T-cell (primary cell): ENCODE measurements around the gene LHPP. TPM values are rescaled to one million over a fixed set of nuclear protein-coding genes. Genes with fewer than 3 reads are reported as not detected.

Experiments used
- ATAC-seq, 4 experiments: fragments of 200-7000 bp in 3 of 4; fragments of 150-1000 bp in 1 of 4; cut with Tn5 transposase; replicated peaks in 1 of 4; 1 replicate in 3 of 4; 2 replicates in 1 of 4; pipeline ENCODE4 v1.10.0; 2021; ENCODE audit warnings: moderate library complexity in 3 of 4, mild to moderate bottlenecking in 2 of 4, moderate number of reproducible peaks in 1 of 4
- CTCF ChIA-PET, 2 donors: fragments of 300-600 bp; sonication (Branson Sonifier 250); formaldehyde crosslinking; loops; one replicate each; lab custom pipeline; 2022; ENCODE audit warnings: antibody characterized with exemption in 2 of 2; lab: Charles Lee
- POLR2A ChIA-PET, 2 donors: fragments of 300-600 bp; sonication (Branson Sonifier 250); formaldehyde crosslinking; loops; one replicate each; lab custom pipeline; 2022; ENCODE audit warnings: antibody characterized with exemption in 2 of 2; lab: Charles Lee
- DNase-seq, 35 experiments: peaks; one replicate each; pipeline versions ENCODE4 v3.0.0 to v3.0.0-alpha.2; 2013 to 2023
- H3K27ac ChIP-seq: one replicate; pipeline ENCODE4 v1.5.1; 2013; ENCODE audit warnings: low read length
- H3K27me3 ChIP-seq, 2 experiments: replicated peaks in 1 of 2; 1 replicate in 1 of 2; 2 replicates in 1 of 2; pipeline versions ENCODE4 v1.6.1 to v1.7.0; 2013; ENCODE audit warnings: low read length in 1 of 2, mixed read lengths in 1 of 2; ENCODE audit not compliant: control insufficient read depth in 2 of 2, insufficient read depth in 2 of 2; ENCODE audit errors: extremely low read depth in 1 of 2
- H3K36me3 ChIP-seq, 2 donors: 1 replicate in 1 of 2; 2 replicates in 1 of 2; pipeline versions ENCODE4 v1.6.1 to v1.7.0; 2013; ENCODE audit warnings: low read length in 1 of 2; ENCODE audit not compliant: control insufficient read depth in 2 of 2, insufficient read depth in 1 of 2; ENCODE audit errors: extremely low read depth in 1 of 2
- H3K4me1 ChIP-seq, 2 experiments: 1 replicate in 1 of 2; 2 replicates in 1 of 2; pipeline versions ENCODE4 v1.6.1 to v1.7.0; 2013; ENCODE audit warnings: low read length in 2 of 2, mixed read lengths in 1 of 2; ENCODE audit not compliant: insufficient read depth in 2 of 2, control insufficient read depth in 1 of 2; ENCODE audit errors: extremely low read depth in 1 of 2
- H3K4me3 ChIP-seq, 2 donors: 1 replicate in 1 of 2; 2 replicates in 1 of 2; pipeline versions ENCODE4 v1.5.1 to v1.7.0; 2013; ENCODE audit warnings: mild to moderate bottlenecking in 2 of 2, low read length in 1 of 2, moderate library complexity in 1 of 2; ENCODE audit not compliant: control insufficient read depth in 1 of 2; ENCODE audit errors: extremely low read depth in 1 of 2
- H3K9me3 ChIP-seq: 2 replicates; pipeline ENCODE4 v1.7.0; 2013
- H3K27ac Mint-ChIP-seq, 2 donors: one replicate each; pipeline ENCODE4 v1.8.0; 2020 to 2021; ENCODE audit warnings: mild to moderate bottlenecking in 2 of 2, mixed read lengths in 2 of 2
- H3K27me3 Mint-ChIP-seq, 2 donors: one replicate each; pipeline ENCODE4 v1.8.0; 2021 to 2022; ENCODE audit warnings: mixed read lengths in 2 of 2
- H3K36me3 Mint-ChIP-seq: one replicate; pipeline ENCODE4 v1.8.0; 2021; ENCODE audit warnings: mixed read lengths
- H3K4me1 Mint-ChIP-seq, 3 donors: one replicate each; pipeline ENCODE4 v1.8.0; 2020 to 2022; ENCODE audit warnings: mixed read lengths in 3 of 3, mild to moderate bottlenecking in 1 of 3
- H3K4me3 Mint-ChIP-seq, 3 donors: one replicate each; pipeline ENCODE4 v1.8.0; 2020 to 2022; ENCODE audit warnings: mild to moderate bottlenecking in 3 of 3, mixed read lengths in 3 of 3, moderate library complexity in 3 of 3
- H3K9me3 Mint-ChIP-seq, 3 donors: one replicate each; pipeline ENCODE4 v1.8.0; 2020 to 2022; ENCODE audit warnings: mixed read lengths in 3 of 3
- WGBS: methylation state at CpG from one replicate; pipeline ENCODE4 v1.1.5; 2013; ENCODE audit warnings: missing lambda C conversion rate; ENCODE audit not compliant: insufficient coverage; 5-methylcytosine and 5-hydroxymethylcytosine counted together
- total RNA-seq, 35 experiments: library from RNA in 6 of 35; stranded (reverse) in 6 of 35; fragments of 120-200 nt in 1 of 35; gene quantifications; one replicate each; pipeline versions ENCODE4 v1.2.1 to v1.2.4 and lab custom pipeline; 2013 to 2026

The LHPP gene
- total RNA-seq, 5 donors from 2014 or later (not counting 1 experiment from before 2014, with no cell fraction given): 13.2 to 27.4 (median 22.3) TPM

- Mint-ChIP-seq H3K27me3 (no peaks in the 10 kb centered on the region), H3K4me3 (no peak overlapping the region), H3K4me1 (peaks cover 0 to 24% (median 7%) of the 10 kb centered on the region in 3 donors), H3K36me3 (no peaks in the 10 kb centered on the region), H3K9me3 (no peaks in the 10 kb centered on the region), H3K27ac (no peak overlapping the region)
- CTCF ChIA-PET: interaction anchor here in 1 of 2 donors (0.6 kb wide), 1 partner anchor 1572 kb away, joined by 5 read pairs; no protein-coding TSS in a partner anchor
- Histone ChIP-seq H3K27me3 (peaks cover 0 to 2% of the 10 kb centered on the region in 2 experiments), H3K4me3 (no peak overlapping the region), H3K4me1 (no peaks in the 10 kb centered on the region), H3K9me3 (no peaks in the 10 kb centered on the region), H3K27ac (no peak overlapping the region), H3K36me3 (no peaks in the 10 kb centered on the region)
- WGBS: 86% methylated on average over 12 of the region's 12 CpGs
- POLR2A ChIA-PET: no interaction called here
- DNase-seq (no peak), ATAC-seq (no peak)
Measured at GRCh38 chr10:124602121-124602561, 140.5 kb downstream of the LHPP start.

- DNase-seq (no peak), ATAC-seq (no peak)
- Mint-ChIP-seq H3K9me3 (no peaks in the 10 kb centered on the region), H3K27ac (no peak overlapping the region), H3K27me3 (no peaks in the 10 kb centered on the region), H3K36me3 (no peaks in the 10 kb centered on the region), H3K4me1 (peaks cover 0 to 24% (median 7%) of the 10 kb centered on the region in 3 donors), H3K4me3 (no peak overlapping the region)
- Histone ChIP-seq H3K27me3 (no peaks in the 10 kb centered on the region), H3K4me1 (no peaks in the 10 kb centered on the region), H3K36me3 (no peaks in the 10 kb centered on the region), H3K4me3 (no peak overlapping the region), H3K9me3 (no peaks in the 10 kb centered on the region), H3K27ac (no peak overlapping the region)
- ChIA-PET POLR2A (no interaction called here), CTCF (interaction anchor here in 1 of 2 donors (0.6 to 2.1 kb wide), 2 partner anchors 139 to 1573 kb away, joined by 4 to 5 read pairs; no protein-coding TSS in a partner anchor)
- 83% methylated on average over 4 of the region's 12 CpGs for WGBS
Measured at GRCh38 chr10:124602646-124603365, 141.2 kb downstream of the LHPP start.

GRCh38 chr10:124603376-124604213 lies 142.0 kb downstream of the LHPP start:
- H3K4me3 Mint-ChIP-seq: no peak overlapping the region
- Histone ChIP-seq H3K27me3 (no peaks in the 10 kb centered on the region), H3K4me3 (no peak overlapping the region), H3K9me3 (no peaks in the 10 kb centered on the region), H3K4me1 (no peaks in the 10 kb centered on the region), H3K36me3 (no peaks in the 10 kb centered on the region), H3K27ac (no peak overlapping the region)
- H3K27ac Mint-ChIP-seq: no peak overlapping the region
- POLR2A ChIA-PET: no interaction called here
- peaks cover 0 to 22% (median 3%) of the 10 kb centered on the region in 3 donors for H3K4me1 Mint-ChIP-seq
- H3K9me3 Mint-ChIP-seq: no peaks in the 10 kb centered on the region
- no peak for ATAC-seq
- DNase-seq: no peak
- no peaks in the 10 kb centered on the region for H3K27me3 Mint-ChIP-seq
- H3K36me3 Mint-ChIP-seq: no peaks in the 10 kb centered on the region
- WGBS: 87% methylated on average over 16 of the region's 18 CpGs
- CTCF ChIA-PET: interaction anchor here in 1 of 2 donors (2.1 kb wide), 1 partner anchor 138 kb away, joined by 4 read pairs; no protein-coding TSS in a partner anchor

DNA sequence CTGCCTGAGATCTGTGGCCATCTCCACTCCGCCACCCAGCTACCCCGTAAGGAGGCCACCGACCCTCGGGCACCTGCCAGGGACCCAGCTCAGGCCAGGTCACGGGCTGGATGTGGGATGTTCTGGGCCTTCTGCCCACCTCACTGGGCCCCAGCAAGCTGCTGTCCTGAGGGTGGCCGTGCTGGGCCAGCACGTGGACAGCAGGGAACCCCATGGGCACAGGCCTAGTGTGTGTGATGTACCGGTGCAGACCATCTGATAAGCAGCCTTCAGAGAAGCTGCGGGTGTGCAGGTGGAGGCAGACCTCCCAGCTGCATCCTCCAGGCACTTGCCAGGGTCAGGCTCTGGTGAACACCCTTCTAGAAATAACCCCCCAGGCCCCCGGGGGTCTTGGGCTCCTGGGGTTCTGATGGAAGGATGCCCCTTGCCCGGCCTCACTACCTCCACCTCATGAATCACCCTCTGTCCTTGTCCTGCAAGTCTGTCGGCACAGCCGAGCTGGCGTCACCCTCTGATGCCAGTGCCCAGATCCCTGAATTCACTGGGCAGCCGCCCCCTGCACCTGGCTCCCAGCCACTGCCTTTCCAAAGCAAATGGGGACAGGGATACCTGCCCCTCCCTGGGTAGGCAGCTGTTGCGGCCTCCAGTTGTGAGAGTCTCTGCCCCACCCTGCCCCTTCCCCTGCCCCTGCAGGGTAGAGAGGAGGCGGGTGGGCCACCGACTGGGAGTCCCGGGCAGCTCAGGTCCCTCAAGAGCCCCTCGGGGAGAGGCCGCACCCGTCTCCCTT lies 142.8 kb downstream of the LHPP start:
- no peak overlapping the region for H3K4me3 Mint-ChIP-seq
- no peaks in the 10 kb centered on the region for H3K9me3 ChIP-seq
- no peak overlapping the region for H3K4me3 ChIP-seq
- H3K27me3 ChIP-seq: no peaks in the 10 kb centered on the region
- no peak overlapping the region for H3K27ac Mint-ChIP-seq
- POLR2A ChIA-PET: no interaction called here
- ATAC-seq (no peak), DNase-seq (no peak)
- no peaks in the 10 kb centered on the region for H3K36me3 Mint-ChIP-seq
- WGBS: 86% methylated on average over 21 of the region's 22 CpGs
- no peaks in the 10 kb centered on the region for H3K36me3 ChIP-seq
- CTCF ChIA-PET: interaction anchor here in 1 of 2 donors (2.1 kb wide), 1 partner anchor 137 kb away, joined by 4 read pairs; no protein-coding TSS in a partner anchor
- peaks cover 0 to 17% (median 0%) of the 10 kb centered on the region in 3 donors for H3K4me1 Mint-ChIP-seq
- no peaks in the 10 kb centered on the region for H3K9me3 Mint-ChIP-seq
- H3K27ac ChIP-seq: no peak overlapping the region
- H3K27me3 Mint-ChIP-seq: no peaks in the 10 kb centered on the region
- H3K4me1 ChIP-seq: peaks cover 0 to 3% of the 10 kb centered on the region in 2 experiments

DNA sequence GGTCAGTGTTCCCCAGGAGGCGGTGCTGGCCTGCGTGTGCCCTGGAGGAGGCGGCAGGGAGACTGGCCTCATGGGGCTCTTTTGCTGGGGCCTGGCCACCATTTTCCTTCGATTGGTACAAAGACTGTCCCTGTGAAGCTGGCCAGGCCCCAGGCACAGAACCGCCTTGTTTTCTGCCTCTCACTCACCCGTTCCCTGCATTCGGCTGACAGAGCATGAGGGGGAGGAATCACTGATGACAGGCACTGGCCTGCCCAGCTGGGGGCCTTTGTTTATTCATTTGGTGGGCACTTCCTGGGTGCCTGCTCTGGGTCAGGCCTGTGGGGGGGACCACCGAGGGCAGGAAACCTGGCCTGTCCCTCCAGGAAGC lies 143.4 kb downstream of the LHPP start:
- no peak overlapping the region for H3K4me3 Mint-ChIP-seq
- no peak overlapping the region for H3K4me3 ChIP-seq
- ChIA-PET POLR2A (no interaction called here), CTCF (interaction anchor here in 1 of 2 donors (2.1 kb wide), 1 partner anchor 137 kb away, joined by 4 read pairs; no protein-coding TSS in a partner anchor)
- no peaks in the 10 kb centered on the region for H3K27me3 ChIP-seq
- H3K27ac Mint-ChIP-seq: no peak overlapping the region
- H3K4me1 ChIP-seq: peaks cover 0 to 5% of the 10 kb centered on the region in 2 experiments
- no peaks in the 10 kb centered on the region for H3K36me3 ChIP-seq
- H3K4me1 Mint-ChIP-seq: peaks cover 0 to 18% (median 3%) of the 10 kb centered on the region in 3 donors
- no peak for DNase-seq
- no peaks in the 10 kb centered on the region for H3K36me3 Mint-ChIP-seq
- H3K9me3 ChIP-seq: no peaks in the 10 kb centered on the region
- no peaks in the 10 kb centered on the region for H3K27me3 Mint-ChIP-seq
- 80% methylated on average over 8 of the region's 8 CpGs for WGBS
- H3K27ac ChIP-seq: no peak overlapping the region
- no peak for ATAC-seq
- H3K9me3 Mint-ChIP-seq: no peaks in the 10 kb centered on the region

GRCh38 chr10:124605481-124605855 lies 143.8 kb downstream of the LHPP start:
- no peak overlapping the region for H3K27ac Mint-ChIP-seq
- CTCF ChIA-PET: no interaction called here

More at GRCh38 chr10:124605481-124605855, 143.8 kb downstream of the LHPP start:
- H3K4me3 ChIP-seq: no peak overlapping the region
- DNase-seq (no peak), ATAC-seq (no peak)
- H3K4me1 ChIP-seq: peaks cover 0 to 8% of the 10 kb centered on the region in 2 experiments
- Mint-ChIP-seq H3K36me3 (no peaks in the 10 kb centered on the region), H3K9me3 (no peaks in the 10 kb centered on the region), H3K4me1 (peaks cover 0 to 19% (median 3%) of the 10 kb centered on the region in 3 donors), H3K4me3 (no peak overlapping the region), H3K27me3 (no peaks in the 10 kb centered on the region)
- H3K36me3 ChIP-seq: no peaks in the 10 kb centered on the region
- H3K27me3 ChIP-seq: no peaks in the 10 kb centered on the region
- H3K9me3 ChIP-seq: no peaks in the 10 kb centered on the region
- WGBS: 91% methylated on average over 5 of the region's 5 CpGs
- POLR2A ChIA-PET: no interaction called here
- H3K27ac ChIP-seq: no peak overlapping the region
